K562 (cell line): ENCODE measurements around the gene CRYBB1. TPM values are rescaled to one million over a fixed set of nuclear protein-coding genes. Genes with fewer than 3 reads are reported as not detected.
A peak's percentile ranks its signal among the peaks of the same experiment; 100 is the strongest.

ENCODE experiments used
- DIDO1 ChIP-seq: fragments of 450-650 bp; IDR thresholded peaks from 2 replicates; pipeline ENCODE4 v1.6.1; 2016; ENCODE audit warnings: low read depth, missing biosample characterization, missing genetic modification characterization
- DNMT1 ChIP-seq: fragments of 450-650 bp; IDR thresholded peaks from 2 replicates; pipeline ENCODE4 v1.6.1; 2016; ENCODE audit warnings: antibody characterized with exemption, mild to moderate bottlenecking
- EZH2 ChIP-seq: IDR thresholded peaks from 2 replicates; pipeline ENCODE4 v1.6.1; 2012; ENCODE audit warnings: low read depth, mild to moderate bottlenecking, inconsistent platforms, low read length, borderline replicate concordance
- HNRNPLL ChIP-seq: fragments of 200-400 bp; formaldehyde crosslinking; IDR thresholded peaks from 2 replicates; pipeline ENCODE4 v1.6.1; 2017; ENCODE audit warnings: low read length, low read depth, mild to moderate bottlenecking; ENCODE audit not compliant: poor library complexity, severe bottlenecking
- ILK ChIP-seq: fragments of 450-650 bp; IDR thresholded peaks from 2 replicates; pipeline ENCODE4 v1.6.1; 2016; ENCODE audit warnings: missing genetic modification characterization, low read depth, mild to moderate bottlenecking, missing compliant biosample characterization, moderate library complexity, borderline replicate concordance
- KLF10 ChIP-seq: fragments of 250-450 bp; sonication (Bioruptor Pico); IDR thresholded peaks from 2 replicates; pipeline ENCODE4 v1.6.1; 2021; ENCODE audit warnings: matching md5 sums
- KLF16 ChIP-seq: IDR thresholded peaks from 2 replicates; pipeline ENCODE4 v1.6.1; 2016; ENCODE audit warnings: antibody characterized with exemption
- MAFG ChIP-seq: fragments of 450-650 bp; conservative IDR thresholded peaks from 2 replicates; pipeline ENCODE4 v1.6.1; 2016; ENCODE audit warnings: missing genetic modification characterization, missing compliant biosample characterization
- MCM5 ChIP-seq: fragments of 450-650 bp; IDR thresholded peaks from 2 replicates; pipeline ENCODE4 v1.6.1; 2016; ENCODE audit warnings: low read depth
- RBFOX2 ChIP-seq: fragments of 200-400 bp; formaldehyde crosslinking; IDR thresholded peaks from 2 replicates; pipeline ENCODE4 v1.6.1; 2017; ENCODE audit warnings: low read depth, mild to moderate bottlenecking, low read length, moderate library complexity
- SIX5 ChIP-seq, 2 experiments: IDR thresholded peaks; 2 replicates each; pipeline ENCODE4 v1.6.1; 2011; ENCODE audit warnings: low read length in 2 of 2, borderline replicate concordance in 1 of 2, low read depth in 1 of 2, mild to moderate bottlenecking in 1 of 2, moderate library complexity in 1 of 2; ENCODE audit not compliant: insufficient read depth in 1 of 2
- SMARCA4 ChIP-seq: fragments of 450-650 bp; IDR thresholded peaks from 2 replicates; pipeline ENCODE4 v1.6.1; 2016
- SRF ChIP-seq, 2 experiments: fragments of 250-450, 450-650 bp in 1 of 2; sonication (Bioruptor Pico) in 1 of 2; sonication (generic) in 1 of 2; formaldehyde crosslinking; IDR thresholded peaks; 2 replicates each; pipeline versions ENCODE4 v1.5.0 to v1.5.1; 2020 to 2022; ENCODE audit warnings: mild to moderate bottlenecking in 1 of 2, missing genetic modification reagents in 1 of 2
- ZSCAN29 ChIP-seq: fragments of 450-650 bp; IDR thresholded peaks from 2 replicates; pipeline ENCODE4 v1.6.1; 2017
- polyA plus RNA-seq, 8 experiments: library from polyadenylated mRNA; depleted of rRNA in 4 of 8; stranded (reverse) in 5 of 8; unstranded in 3 of 8; fragments of >200 nt; fragmentation: Nextera tagmentation in 2 of 8; fragmentation: Illumina TruSeq in 1 of 8; extraction: Ambion mirVana in 2 of 8; extraction: Trizol in 1 of 8; gene quantifications; 2 replicates each; pipeline versions ENCODE4 v1.2.1 to v1.2.3, GENCODE V29; 2011 to 2014; ENCODE audit warnings: inconsistent platforms in 1 of 8, missing spikeins in 1 of 8
- total RNA-seq, 7 experiments: library from RNA; depleted of rRNA in 6 of 7; stranded (reverse); fragments of >200 nt in 6 of 7; fragmentation: Illumina TruSeq in 2 of 7; extraction: Trizol in 2 of 7; gene quantifications; 2 replicates each; pipeline versions ENCODE4 v1.2.1 to v1.2.3, GENCODE V29; 2011 to 2021; ENCODE audit warnings: low replicate concordance in 1 of 7
- TF ChIP-seq, protein P1 (sequence below), 2 experiments: fragments of 150-350 bp in 1 of 2; IDR thresholded peaks; 2 replicates each; pipeline ENCODE4 v1.6.1; 2012 to 2016; ENCODE audit warnings: low read depth in 2 of 2, low read length in 2 of 2, mild to moderate bottlenecking in 1 of 2, moderate library complexity in 1 of 2
- TF ChIP-seq, protein P2 (sequence below): fragments of 250-450 bp; sonication (Bioruptor Pico); IDR thresholded peaks from 2 replicates; pipeline ENCODE4 v1.9.0; 2021; ENCODE audit warnings: mild to moderate bottlenecking, inconsistent platforms
- TF ChIP-seq, protein P3 (sequence below), 3 experiments: IDR thresholded peaks in 2 of 3; conservative IDR thresholded peaks in 1 of 3; 2 replicates each; pipeline ENCODE4 v1.5.1; 2011 to 2012; ENCODE audit warnings: low read length in 3 of 3, mild to moderate bottlenecking in 3 of 3, control low read depth in 2 of 3, improper control_type of control experiment in 1 of 3, inconsistent platforms in 1 of 3, low read depth in 1 of 3, mixed read lengths in 1 of 3, moderate library complexity in 1 of 3; ENCODE audit not compliant: insufficient read depth in 2 of 3
- TF ChIP-seq, protein P4 (sequence below): fragments of 450-650 bp; IDR thresholded peaks from 2 replicates; pipeline ENCODE4 v1.6.1; 2016

CRYBB1 gene
- total and polyA plus RNA-seq, 9 of the 15 experiments (the other 6 are each of a cell fraction or from before 2014, with no cell fraction given), result 0.16 to 0.45 (median 0.33) TPM; not detected in 2

DNA sequence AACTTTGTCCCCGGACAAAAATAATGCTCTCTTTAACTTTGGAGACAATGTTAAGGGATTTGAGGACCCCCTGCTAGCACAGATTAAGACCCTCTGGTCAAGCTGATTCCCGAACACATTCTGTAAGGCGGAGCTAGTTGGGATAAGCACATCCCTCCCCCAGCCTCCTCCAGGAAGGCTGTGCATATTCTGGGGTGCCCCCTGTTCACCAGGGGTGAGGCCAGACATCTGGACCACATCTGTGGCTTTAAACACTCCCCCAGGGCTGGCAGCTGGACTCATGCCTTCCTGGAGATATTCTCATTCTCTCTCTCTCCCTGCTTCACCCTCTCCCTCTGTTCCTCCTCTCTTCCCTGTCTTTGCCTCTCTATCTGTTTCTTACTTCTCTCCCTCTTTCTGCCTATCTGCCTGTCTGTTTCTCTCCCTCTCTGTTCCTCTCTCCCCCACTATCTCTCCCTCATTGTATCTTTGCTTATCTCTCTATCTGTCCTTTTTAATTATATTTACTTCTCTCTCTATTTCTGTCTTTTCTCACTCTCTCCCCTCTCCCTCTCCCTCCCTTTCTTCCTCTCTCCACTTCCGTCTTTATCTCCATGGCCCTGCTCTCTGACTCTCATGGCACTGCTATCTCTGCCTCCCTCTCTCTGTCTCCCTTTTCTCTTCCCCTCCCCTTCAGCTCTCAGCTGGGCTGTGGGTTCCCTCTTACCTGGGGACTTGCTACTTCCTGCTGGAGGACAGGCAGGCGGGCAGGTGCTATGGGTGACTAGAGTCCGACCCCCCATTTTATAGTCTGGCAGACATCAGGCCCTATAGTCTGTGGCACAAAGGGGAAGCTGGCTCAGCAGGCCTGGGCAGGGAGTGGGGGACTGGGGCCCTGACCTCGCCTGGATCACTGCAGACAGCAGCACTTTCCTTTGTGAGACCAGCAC is at the start of gene CRYBB1 (continued):
- TF ChIP-seq, protein P1, sequence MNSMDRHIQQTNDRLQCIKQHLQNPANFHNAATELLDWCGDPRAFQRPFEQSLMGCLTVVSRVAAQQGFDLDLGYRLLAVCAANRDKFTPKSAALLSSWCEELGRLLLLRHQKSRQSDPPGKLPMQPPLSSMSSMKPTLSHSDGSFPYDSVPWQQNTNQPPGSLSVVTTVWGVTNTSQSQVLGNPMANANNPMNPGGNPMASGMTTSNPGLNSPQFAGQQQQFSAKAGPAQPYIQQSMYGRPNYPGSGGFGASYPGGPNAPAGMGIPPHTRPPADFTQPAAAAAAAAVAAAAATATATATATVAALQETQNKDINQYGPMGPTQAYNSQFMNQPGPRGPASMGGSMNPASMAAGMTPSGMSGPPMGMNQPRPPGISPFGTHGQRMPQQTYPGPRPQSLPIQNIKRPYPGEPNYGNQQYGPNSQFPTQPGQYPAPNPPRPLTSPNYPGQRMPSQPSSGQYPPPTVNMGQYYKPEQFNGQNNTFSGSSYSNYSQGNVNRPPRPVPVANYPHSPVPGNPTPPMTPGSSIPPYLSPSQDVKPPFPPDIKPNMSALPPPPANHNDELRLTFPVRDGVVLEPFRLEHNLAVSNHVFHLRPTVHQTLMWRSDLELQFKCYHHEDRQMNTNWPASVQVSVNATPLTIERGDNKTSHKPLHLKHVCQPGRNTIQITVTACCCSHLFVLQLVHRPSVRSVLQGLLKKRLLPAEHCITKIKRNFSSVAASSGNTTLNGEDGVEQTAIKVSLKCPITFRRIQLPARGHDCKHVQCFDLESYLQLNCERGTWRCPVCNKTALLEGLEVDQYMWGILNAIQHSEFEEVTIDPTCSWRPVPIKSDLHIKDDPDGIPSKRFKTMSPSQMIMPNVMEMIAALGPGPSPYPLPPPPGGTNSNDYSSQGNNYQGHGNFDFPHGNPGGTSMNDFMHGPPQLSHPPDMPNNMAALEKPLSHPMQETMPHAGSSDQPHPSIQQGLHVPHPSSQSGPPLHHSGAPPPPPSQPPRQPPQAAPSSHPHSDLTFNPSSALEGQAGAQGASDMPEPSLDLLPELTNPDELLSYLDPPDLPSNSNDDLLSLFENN (IDR thresholded peaks at IDR 0.05; ENCODE audit: low read depth in 2 of 2, low read length in 2 of 2), result no peak
- TF ChIP-seq SIX5 (IDR thresholded peaks at IDR 0.05; ENCODE audit: borderline replicate concordance in 1 of 2, insufficient read depth in 1 of 2, low read depth in 1 of 2, low read length in 2 of 2) (no peak), RBFOX2 (no peak), DIDO1 (tag) (no peak), EZH2 (no peak), DNMT1 (no peak), HNRNPLL (no peak), ILK (no peak), KLF16 (no peak), KLF10 (no peak), SMARCA4 (peak; percentile 86), ZSCAN29 (no peak), MAFG (tag) (no peak), SRF (CRISPR knock-in tag; IDR thresholded peaks at IDR 0.05) (no peak), MCM5 (no peak)
- TF ChIP-seq, protein P2, sequence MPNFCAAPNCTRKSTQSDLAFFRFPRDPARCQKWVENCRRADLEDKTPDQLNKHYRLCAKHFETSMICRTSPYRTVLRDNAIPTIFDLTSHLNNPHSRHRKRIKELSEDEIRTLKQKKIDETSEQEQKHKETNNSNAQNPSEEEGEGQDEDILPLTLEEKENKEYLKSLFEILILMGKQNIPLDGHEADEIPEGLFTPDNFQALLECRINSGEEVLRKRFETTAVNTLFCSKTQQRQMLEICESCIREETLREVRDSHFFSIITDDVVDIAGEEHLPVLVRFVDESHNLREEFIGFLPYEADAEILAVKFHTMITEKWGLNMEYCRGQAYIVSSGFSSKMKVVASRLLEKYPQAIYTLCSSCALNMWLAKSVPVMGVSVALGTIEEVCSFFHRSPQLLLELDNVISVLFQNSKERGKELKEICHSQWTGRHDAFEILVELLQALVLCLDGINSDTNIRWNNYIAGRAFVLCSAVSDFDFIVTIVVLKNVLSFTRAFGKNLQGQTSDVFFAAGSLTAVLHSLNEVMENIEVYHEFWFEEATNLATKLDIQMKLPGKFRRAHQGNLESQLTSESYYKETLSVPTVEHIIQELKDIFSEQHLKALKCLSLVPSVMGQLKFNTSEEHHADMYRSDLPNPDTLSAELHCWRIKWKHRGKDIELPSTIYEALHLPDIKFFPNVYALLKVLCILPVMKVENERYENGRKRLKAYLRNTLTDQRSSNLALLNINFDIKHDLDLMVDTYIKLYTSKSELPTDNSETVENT (CRISPR knock-in tag), result no peak
- TF ChIP-seq, protein P3, sequence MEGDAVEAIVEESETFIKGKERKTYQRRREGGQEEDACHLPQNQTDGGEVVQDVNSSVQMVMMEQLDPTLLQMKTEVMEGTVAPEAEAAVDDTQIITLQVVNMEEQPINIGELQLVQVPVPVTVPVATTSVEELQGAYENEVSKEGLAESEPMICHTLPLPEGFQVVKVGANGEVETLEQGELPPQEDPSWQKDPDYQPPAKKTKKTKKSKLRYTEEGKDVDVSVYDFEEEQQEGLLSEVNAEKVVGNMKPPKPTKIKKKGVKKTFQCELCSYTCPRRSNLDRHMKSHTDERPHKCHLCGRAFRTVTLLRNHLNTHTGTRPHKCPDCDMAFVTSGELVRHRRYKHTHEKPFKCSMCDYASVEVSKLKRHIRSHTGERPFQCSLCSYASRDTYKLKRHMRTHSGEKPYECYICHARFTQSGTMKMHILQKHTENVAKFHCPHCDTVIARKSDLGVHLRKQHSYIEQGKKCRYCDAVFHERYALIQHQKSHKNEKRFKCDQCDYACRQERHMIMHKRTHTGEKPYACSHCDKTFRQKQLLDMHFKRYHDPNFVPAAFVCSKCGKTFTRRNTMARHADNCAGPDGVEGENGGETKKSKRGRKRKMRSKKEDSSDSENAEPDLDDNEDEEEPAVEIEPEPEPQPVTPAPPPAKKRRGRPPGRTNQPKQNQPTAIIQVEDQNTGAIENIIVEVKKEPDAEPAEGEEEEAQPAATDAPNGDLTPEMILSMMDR (IDR thresholded peaks at IDR 0.05 in 2 of 3, conservative IDR thresholded peaks at IDR 0.05 in 1 of 3; ENCODE audit: insufficient read depth in 2 of 3, low read depth in 1 of 3, low read length in 3 of 3), result no peak
- TF ChIP-seq, protein P4, sequence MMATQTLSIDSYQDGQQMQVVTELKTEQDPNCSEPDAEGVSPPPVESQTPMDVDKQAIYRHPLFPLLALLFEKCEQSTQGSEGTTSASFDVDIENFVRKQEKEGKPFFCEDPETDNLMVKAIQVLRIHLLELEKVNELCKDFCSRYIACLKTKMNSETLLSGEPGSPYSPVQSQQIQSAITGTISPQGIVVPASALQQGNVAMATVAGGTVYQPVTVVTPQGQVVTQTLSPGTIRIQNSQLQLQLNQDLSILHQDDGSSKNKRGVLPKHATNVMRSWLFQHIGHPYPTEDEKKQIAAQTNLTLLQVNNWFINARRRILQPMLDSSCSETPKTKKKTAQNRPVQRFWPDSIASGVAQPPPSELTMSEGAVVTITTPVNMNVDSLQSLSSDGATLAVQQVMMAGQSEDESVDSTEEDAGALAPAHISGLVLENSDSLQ, result 0 out of 2 replicates have a peak, but pooled peaks have one; percentile 14
